HG02870 (cell line): ENCODE measurements around the gene CLEC1B.
"Not testable (repeated sequence)": the region's sequence is repeated elsewhere in the genome, so short reads cannot be mapped to it uniquely, and the experiment has no call there.

Experiments
- ATAC-seq: cut with Tn5 transposase; IDR thresholded peaks from one replicate; pipeline ENCODE4 v1.9.1; 2021; ENCODE audit warnings: mild to moderate bottlenecking, moderate library complexity; ENCODE audit not compliant: unreplicated experiment

Gene CLEC1B

GRCh38 chr12:9975614-9976013, 23.3 kb downstream of the CLEC1B start:
- ATAC-seq, result no peak

GRCh38 chr12:9974731-9975130, 24.2 kb downstream of the CLEC1B start:
- ATAC-seq, result not testable (repeated sequence)

- no peak for ATAC-seq
These were observed 25.0 kb downstream of the CLEC1B start for GRCh38 chr12:9973949-9974348.

- no peak for ATAC-seq
These were observed 27.7 kb downstream of the CLEC1B start, which contains the start of gene CLEC12A for GRCh38 chr12:9971181-9971580. CLEC12A (plus strand) TSS chr12:9971409; CDS start chr12:9971597, 188 bp downstream.

GRCh38 chr12:9969673-9970072, 29.2 kb downstream of the CLEC1B start:
- ATAC-seq, result no peak

GRCh38 chr12:9961901-9962300, 37.0 kb downstream of the CLEC1B start:
- ATAC-seq, result no peak

- ATAC-seq, result no peak
These were observed 37.8 kb downstream of the CLEC1B start for GRCh38 chr12:9961106-9961505.

GRCh38 chr12:9960590-9960989, 38.3 kb downstream of the CLEC1B start:
- ATAC-seq, result no peak

GRCh38 chr12:9957834-9958233, 41.1 kb downstream of the CLEC1B start:
- no peak for ATAC-seq

- ATAC-seq, result not testable (repeated sequence)
These were observed 45.8 kb downstream of the CLEC1B start for GRCh38 chr12:9952954-9953729.

GRCh38 chr12:9951026-9951675, 47.8 kb downstream of the CLEC1B start:
- ATAC-seq, result no peak

- ATAC-seq, result peak; percentile 97
These were observed 50.2 kb downstream of the CLEC1B start for GRCh38 chr12:9948606-9949296.

GRCh38 chr12:9947674-9948073, 51.2 kb downstream of the CLEC1B start:
- ATAC-seq, result no peak

GRCh38 chr12:9944391-9944790, 54.5 kb downstream of the CLEC1B start:
- no peak for ATAC-seq

GRCh38 chr12:9943240-9943639, 55.7 kb downstream of the CLEC1B start:
- no peak for ATAC-seq
